T47D (cell line): ENCODE results near the gene NPVF.

Experiments used
- DNase-seq, 2 experiments: peaks; one replicate each; pipeline versions ENCODE4 v3.0.0 to v3.0.0-alpha.2; 2011 to 2012; ENCODE audit warnings: low read depth in 1 of 2, low spot score in 1 of 2
- JUND ChIP-seq: IDR thresholded peaks from 2 replicates; pipeline ENCODE4 v1.6.1; 2012; ENCODE audit warnings: low read depth
- in situ Hi-C: cut with HindIII; loops from 2 replicates; pipeline ENCODE4 v1.10.0; 2016; ENCODE audit warnings: low sequenced_read_pairs, low pct_unique_long_range_greater_than_20kb

The NPVF gene

GRCh38 chr7:25246306-25246705 lies 18.0 kb upstream of the NPVF start:
- no peak for TF ChIP-seq JUND
- in situ Hi-C loops = no loop called here
- no peak for DNase-seq

- DNase-seq = no peak
- in situ Hi-C loops = no loop called here
- no peak for TF ChIP-seq JUND
Observed at GRCh38 chr7:25244254-25245033, 16.2 kb upstream of the NPVF start.

GRCh38 chr7:25242678-25243077 lies 14.4 kb upstream of the NPVF start:
- no peak for DNase-seq
- in situ Hi-C loops = no loop called here
- no peak for TF ChIP-seq JUND

- DNase-seq = no peak
- TF ChIP-seq JUND = no peak
- in situ Hi-C loops = no loop called here
Observed at GRCh38 chr7:25240896-25241295, 12.6 kb upstream of the NPVF start.

GRCh38 chr7:25240340-25240739 lies 12.1 kb upstream of the NPVF start:
- TF ChIP-seq JUND = no peak
- in situ Hi-C loops = no loop called here
- DNase-seq = no peak

- DNase-seq = no peak
- no peak for TF ChIP-seq JUND
- in situ Hi-C loops = no loop called here
Observed at GRCh38 chr7:25239888-25240287, 11.6 kb upstream of the NPVF start.

- DNase-seq = no peak
- no peak for TF ChIP-seq JUND
- in situ Hi-C loops = no loop called here
Observed at GRCh38 chr7:25238066-25238725, 9.9 kb upstream of the NPVF start.

GRCh38 chr7:25235471-25235870 lies 7.2 kb upstream of the NPVF start:
- in situ Hi-C loops = no loop called here
- TF ChIP-seq JUND = no peak
- no peak for DNase-seq

GRCh38 chr7:25234336-25234735 lies 6.0 kb upstream of the NPVF start:
- in situ Hi-C loops = no loop called here
- no peak for TF ChIP-seq JUND
- no peak for DNase-seq

GRCh38 chr7:25223206-25223605 lies 5.1 kb downstream of the NPVF start:
- TF ChIP-seq JUND = no peak
- in situ Hi-C loops = no loop called here
- no peak for DNase-seq

GRCh38 chr7:25222666-25223065 lies 5.6 kb downstream of the NPVF start:
- TF ChIP-seq JUND = no peak
- DNase-seq = no peak
- in situ Hi-C loops = no loop called here

GRCh38 chr7:25221009-25221408 lies 7.3 kb downstream of the NPVF start:
- in situ Hi-C loops = no loop called here
- TF ChIP-seq JUND = no peak
- DNase-seq = no peak

GRCh38 chr7:25218191-25218590 lies 10.1 kb downstream of the NPVF start:
- in situ Hi-C loops = no loop called here
- TF ChIP-seq JUND = no peak
- DNase-seq = no peak
